Hepatocyte (in vitro differentiated cells): ENCODE results near the gene CD3G.

Experiments used
- CTCF ChIP-seq: fragments of 200-600 bp; sonication (generic); IDR thresholded peaks from 2 replicates; pipeline ENCODE4 v1.5.1; 2016; ENCODE audit warnings: antibody characterized with exemption, mild to moderate bottlenecking; ENCODE audit not compliant: poor library complexity
- EZH2 ChIP-seq: fragments of 200-600 bp; sonication (generic); IDR thresholded peaks from 2 replicates; pipeline ENCODE4 v1.6.1; 2016; ENCODE audit warnings: antibody characterized with exemption, mild to moderate bottlenecking, borderline replicate concordance
- EZH2phosphoT487 ChIP-seq: fragments of 200-600 bp; sonication (generic); IDR thresholded peaks from one replicate; pipeline ENCODE4 v1.6.1; 2018; ENCODE audit warnings: antibody characterized with exemption, mild to moderate bottlenecking, low read depth, moderate library complexity; ENCODE audit not compliant: unreplicated experiment, severe bottlenecking

DNA sequence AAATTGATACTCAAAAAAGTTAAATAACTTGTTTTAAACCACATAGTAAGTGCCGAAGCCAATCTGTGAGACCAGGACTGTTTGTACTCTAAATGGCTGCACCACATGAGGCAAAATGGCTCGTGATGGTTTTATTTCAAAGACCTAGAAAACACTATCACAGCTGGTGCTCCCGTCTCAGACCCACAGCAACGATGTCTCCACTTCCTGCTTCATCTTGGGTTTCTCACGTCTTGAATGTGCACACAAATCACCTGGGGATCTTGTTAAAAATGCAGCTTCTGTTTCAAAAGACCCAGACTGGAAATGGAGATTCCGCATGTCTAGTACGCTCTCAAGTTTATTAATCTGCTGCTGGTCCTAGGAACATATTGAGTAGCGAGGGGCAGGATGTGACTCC lies 38.4 kb upstream of the CD3G start:
- TF ChIP-seq CTCF = no peak
- TF ChIP-seq EZH2 = no peak
- no peak for TF ChIP-seq EZH2phosphoT487
